Measurements from ENCODE around the gene KIAA0825.
"Not testable (repeated sequence)": the region's sequence is repeated elsewhere in the genome, so short reads cannot be mapped to it uniquely, and the experiment has no call there.

Gene KIAA0825

DNA sequence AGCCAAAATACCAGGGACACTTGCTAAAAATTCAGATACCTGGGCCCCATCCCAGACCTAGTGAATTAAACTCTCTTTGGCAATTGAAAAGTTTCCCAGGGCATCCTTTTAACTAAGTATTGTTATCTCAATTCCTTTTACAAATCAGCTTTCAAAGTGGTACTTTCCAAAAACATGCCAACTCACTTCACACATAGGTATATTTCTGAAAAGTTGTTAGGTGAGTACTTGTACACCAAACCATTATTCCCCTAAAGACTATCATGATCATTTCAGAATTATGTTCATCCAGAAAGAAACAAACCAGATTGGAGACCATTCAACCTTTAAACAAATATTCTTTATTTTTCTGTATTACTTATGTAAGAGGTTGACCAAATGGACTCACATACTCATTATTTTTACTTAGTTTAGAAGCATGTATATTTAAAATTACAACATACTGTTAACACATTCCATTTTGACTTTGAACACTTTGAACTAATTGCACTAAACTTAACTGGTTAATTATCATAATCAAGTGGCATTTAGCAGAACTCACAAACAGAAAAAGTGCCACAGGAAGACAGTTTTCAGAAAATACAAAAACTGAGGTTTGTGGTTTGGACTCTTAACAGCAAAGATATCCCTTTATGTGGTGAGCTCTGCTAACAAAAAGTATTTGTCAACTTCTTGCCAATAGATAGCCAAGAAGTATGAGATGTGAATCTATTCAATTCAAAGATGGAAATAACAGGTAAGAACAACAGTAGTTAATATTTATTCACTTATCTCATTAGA is 40.7 kb downstream of the KIAA0825 start:
- no peak for DNase-seq

DNA sequence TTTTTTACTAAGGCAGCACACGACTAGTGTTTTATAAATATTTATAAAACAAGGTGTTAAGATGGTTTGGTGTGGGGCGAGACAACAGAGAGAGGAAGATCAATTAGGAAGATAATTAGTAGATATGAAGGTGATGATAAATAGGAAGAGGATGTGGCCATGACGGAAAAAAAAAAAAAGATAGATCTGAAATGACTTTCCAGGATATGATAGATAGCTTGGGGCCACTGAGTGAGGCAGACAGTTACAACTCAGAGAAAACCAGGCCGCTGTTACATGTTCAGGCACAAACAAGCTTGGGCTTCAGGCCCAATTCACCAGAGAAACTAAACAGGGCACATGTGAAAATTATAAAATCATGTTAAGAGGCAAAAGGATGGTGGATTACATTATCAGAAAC is 43.2 kb downstream of the KIAA0825 start:
- DNase-seq = peak; percentile 5 to 8

DNA sequence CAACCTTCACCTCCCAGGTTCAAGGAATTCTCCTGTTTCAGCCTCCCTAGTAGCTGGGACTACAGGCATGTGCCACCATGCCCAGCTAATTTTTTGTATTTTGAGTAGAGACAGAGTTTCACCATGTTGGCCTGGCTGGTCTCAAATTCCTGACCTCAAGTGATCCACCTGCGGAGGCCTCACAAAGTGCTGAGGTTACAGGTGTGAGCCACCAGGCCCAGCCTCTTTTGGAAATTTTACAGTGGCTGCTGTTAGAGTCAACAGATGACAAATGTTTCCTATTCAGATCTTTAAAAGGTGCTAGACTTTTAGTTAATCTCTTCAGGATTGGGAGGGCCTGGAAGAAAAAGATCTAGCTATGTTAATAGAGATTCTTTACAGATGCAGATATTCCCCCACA is 45.1 kb downstream of the KIAA0825 start:
- DNase-seq = not testable (repeated sequence)

DNA sequence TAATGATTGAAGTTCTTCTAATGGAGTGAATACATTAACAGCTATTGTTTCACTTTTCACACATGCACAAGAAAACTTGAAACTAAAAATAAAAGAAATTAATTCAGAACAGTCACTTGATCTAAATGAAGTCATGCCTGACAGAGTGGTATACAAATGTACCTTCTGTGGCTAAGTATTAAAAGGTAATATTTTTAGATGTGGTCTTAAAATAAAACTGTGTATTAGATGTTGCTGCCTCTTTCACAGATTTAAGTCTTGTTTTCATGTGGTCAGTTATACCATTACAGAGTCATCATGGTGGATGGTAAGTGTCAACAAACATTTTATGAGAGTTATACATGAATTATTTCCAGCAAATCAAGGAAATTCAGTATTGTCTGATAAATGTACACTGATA is 47.0 kb downstream of the KIAA0825 start:
- no peak for DNase-seq

DNA sequence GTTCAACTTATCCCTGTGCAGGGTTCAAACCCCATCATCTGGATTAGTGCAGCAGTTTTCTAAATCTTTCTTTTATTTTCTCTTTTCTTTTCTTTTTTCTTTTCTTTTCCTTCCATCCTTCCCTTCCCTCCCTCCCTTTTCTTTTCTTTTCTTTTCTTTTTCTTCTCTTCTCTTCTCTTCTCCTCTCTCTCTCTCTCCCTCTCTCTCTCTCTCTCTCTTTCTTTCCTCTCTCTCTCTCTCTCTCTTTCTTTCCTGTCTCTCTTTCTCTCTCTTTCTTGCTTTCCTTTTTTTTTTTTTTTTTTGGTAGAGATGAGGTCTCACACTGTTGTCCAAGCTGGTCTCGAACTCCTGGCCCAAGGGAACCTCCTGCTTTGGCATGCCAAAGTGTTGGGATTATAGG is 53.6 kb downstream of the KIAA0825 start:
- no peak for DNase-seq

DNA sequence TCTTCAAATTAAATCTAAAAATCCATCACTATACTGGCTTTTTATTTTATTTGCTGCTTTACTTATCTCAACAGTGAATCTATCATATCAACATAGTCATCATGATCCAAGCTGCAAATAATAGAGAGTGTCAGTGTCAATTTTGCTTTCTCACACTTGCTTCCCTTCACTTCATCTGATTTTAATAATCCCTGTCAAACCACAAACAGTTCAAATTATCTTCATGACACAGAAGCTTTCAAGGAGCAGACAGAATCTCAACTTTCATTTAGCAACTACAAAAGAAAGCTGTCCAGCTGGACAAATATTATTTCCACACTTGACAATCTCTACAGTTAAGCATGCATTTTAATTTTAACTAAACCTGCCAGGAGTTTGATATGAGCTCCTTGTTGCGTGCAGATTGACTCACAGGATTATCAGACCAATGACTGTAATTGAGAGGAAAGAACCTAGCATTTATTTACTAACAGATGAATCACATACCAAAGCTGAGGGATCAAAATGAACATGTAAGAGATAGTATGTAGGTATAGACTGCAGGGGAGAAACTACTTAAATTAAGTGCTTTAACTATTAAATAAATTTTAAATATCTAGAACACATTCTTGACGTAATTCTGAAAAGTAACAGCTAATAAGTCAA is 56.0 kb downstream of the KIAA0825 start:
- DNase-seq = no peak

DNA sequence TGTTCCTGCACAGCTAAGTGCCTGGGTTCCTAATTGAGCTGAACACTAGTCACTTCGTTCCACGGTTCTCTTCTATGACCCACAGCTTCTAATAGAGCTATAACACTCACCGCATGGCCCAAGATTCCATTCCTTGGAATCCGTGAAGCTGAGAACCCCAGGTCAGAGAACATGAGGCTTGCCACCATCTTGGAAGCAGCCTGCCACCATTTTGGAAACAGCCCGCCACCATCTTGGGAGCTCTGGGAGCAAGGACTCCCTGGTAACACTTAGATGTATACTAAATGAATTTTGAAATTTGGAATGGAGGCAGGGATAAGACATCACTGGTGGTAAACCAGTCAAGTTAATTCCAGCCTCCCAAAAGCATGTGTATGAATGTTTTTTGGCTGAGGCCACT is 60.4 kb downstream of the KIAA0825 start:
- DNase-seq = no peak

DNA sequence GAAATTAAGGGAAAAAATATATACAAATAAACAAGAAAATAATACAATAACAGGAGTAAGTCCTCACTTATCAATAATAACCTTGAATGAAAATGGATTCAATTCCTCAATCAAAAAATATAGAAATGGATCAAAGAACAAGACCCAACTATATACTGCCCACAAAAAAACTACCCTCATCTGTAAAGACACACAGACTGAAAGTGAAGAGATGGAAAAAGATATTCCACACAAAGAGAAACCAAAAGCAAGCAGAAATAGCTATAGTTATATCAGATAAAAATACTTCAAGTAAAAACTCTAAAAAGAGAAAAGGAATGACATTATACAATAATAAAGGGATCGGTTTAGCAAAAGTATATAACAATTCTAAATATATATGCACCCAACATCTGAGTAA is 66.5 kb downstream of the KIAA0825 start:
- DNase-seq = no peak

DNA sequence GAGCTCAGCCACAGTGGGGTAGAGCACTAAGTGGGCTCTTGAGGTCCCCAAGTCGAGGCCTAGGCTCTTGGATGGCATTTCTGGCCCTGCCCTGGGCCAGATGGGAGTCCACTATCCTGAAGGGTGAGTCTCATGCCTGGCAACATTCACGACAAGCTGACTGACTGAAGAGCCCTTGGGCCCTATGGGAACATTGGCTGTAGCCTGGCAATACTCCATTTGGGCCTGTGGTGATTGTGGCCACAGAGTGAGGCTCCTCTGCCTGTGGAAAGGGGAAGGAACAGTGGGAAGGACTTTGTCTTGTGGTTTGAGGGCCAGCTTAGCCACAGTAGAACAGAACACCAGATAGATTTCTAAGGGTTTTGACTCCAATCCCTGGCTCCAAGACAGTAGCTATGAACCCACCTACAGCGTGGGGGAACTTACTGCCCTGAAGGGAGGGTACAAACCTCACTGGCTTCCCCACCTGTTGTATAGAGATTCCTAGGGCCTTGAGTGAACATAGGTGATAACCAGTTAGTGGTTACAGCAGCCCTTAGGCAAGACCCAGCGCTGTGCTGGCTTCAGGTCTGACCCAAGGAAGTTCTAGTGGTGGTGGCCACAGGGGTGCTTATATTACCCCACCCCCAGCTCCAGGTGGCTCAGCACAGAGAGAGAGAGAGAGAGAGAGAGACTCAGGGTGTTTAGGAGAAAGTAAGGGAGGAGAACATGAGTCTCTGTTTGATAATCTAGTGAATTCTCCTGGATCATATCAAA is 72.4 kb downstream of the KIAA0825 start:
- no peak for DNase-seq

DNA sequence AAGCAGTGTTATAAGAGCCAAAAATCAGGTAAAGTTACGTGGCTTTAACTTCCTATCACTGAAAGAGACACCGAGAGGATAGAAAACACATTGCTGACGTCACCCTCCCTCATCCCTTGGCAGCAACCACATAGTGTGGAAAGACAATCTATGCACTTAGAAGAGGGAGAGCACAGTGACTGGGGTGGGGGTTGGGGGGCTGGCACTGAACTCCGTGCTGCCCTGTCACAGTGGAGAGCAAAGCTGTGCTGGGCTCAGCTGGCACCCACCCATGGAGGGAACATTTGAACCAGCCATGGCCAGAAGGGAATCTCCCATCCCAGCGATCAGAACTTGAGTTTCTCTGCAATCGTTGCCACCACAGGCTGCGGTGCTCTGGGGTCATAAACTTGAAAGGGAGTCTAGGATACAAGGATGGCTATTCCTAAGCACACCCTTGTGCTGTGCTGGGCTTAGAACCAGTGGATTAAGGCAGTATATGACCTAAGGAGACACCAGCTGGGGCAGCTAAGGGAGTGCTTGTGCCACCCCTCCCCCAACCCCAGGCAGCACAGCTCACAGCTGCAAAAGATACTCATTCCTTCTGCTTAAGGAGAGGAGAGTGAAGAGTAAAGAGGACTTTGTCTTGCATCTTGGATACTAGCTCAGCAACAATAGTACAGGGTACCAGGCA is 73.4 kb downstream of the KIAA0825 start:
- no peak for DNase-seq

DNA sequence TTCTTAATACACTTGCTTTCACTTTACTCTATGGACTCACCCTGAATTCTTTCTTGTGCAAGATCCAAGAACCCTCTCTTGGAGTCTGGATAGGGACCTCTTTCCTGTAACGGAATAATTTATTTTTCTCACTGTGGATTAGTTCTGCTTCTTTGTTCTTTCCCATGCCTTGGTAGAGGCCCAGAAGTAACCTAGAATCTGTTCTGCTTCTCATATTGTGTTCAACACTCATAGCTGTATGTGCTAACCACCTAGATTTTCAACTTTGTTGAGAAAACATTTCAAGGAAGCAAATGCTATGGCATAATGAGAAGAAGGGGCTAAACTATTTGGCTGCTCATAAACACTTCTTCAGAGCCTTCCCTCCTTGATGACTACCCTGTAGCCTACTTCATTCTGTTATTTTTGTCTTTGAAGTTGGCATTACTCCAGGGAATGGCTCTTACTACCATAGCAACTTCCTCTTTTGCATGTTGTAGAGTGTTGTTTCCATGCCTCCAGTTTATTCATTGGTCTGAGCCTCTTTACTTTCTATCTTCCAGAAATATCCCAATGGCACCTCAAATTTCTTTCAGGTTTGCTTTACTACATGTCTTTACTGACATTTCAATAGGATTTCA is 74.3 kb downstream of the KIAA0825 start:
- DNase-seq = no peak

DNA sequence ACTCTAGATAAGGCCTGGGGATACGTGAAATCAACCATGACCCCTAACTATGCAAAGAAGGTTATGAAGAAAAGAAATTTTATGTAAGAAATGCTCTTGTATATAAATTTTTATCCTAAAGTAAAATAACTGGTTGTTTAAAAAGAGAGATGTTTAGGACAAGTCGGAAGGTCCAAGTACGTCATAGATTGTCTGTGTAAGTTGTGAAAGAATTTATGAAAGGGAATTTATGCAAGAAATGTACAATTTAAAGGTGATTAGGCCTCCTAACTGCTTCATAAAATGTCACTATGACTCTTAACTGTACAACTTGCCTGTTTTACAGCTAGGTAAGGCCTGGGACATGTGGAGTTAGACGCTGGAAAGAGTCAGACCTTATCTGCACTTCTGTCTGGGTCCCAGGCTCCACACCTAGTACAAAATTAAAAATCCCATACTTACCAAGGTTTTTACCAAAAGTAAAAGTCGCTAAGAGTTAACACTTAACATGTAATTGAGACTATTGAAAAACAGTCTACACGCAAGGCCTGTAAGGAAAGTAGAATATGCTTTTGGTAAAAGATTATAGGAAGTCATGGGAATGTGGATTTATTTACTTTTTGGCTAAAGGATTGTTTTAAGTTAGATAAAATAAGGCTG is 77.4 kb downstream of the KIAA0825 start:
- DNase-seq = no peak

DNA sequence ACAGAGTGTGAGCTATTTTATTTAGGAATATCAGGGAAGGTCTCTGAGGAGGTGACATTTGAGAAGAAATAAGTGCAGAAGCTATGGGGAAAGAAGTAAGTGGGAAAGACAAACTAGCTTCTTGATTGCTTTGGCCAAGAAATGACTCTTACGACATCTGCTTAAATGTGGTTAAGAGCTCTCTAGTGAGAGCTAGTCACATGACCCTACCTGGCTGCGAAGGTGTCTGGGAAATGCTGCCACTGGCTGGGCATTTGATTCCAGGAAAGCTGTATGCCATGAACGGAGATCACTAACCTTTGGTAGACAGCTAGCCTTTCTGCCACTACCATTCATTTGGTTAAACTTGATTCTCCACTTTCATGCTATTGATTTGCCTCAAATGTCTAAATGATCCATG is 80.1 kb downstream of the KIAA0825 start:
- DNase-seq = no peak

DNA sequence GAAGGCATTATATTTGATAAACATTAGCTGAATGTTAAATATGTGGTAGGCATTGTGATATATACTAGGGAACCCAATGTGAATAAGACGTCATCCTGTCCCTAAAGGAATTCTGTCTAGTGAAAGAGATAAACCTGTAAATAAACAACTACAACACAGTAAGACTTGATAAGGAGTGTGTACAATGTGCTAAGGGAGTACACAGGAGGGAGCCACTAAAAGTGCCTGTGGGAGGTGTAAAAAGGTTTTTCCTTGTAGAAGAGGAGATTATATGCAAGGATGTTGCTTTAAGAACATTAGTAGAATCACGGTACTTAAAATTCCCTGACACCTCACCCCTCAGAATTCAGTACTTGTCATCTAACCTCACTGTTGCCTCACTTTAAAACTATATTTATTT is 91.7 kb downstream of the KIAA0825 start:
- DNase-seq = no peak

DNA sequence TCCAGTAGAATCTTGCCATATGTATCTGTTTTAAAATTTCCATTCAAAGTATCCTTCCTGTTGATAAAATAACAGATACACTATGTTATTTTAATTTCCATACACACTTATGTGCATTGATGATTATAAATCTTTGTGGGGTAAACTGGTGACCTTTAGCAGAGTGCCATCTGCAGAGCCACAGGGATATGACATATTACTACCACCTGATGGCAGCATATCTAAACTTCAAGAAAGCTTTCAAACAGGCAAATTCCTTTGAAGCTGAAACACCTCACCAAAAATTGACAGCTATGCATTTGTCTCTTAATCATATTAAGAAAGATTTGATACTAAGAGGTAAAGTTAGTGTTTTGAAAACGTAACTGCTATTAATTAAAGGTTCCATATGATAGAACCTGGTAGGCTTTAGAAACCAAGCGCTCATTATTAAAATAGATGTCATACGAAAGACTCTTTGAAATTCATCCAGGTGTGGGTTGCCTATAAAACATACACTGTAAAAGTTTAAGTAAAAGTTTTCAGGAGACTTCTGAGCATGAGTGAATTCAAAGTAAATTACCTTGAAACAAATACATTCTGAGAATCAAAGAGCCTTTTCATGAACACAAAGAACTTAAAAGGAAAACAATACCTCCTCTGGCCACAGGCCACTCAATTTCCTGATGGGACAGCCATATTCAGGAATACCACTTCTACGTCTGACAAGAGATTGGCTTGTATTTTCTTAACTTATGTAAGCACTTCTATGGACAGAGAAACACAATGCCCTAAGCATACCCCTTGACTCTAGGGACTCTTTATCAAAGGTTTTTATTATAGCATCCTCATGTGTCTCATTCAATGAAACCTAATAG is 93.3 kb downstream of the KIAA0825 start:
- DNase-seq = peak in 1 of 2 donors; percentile 3

DNA sequence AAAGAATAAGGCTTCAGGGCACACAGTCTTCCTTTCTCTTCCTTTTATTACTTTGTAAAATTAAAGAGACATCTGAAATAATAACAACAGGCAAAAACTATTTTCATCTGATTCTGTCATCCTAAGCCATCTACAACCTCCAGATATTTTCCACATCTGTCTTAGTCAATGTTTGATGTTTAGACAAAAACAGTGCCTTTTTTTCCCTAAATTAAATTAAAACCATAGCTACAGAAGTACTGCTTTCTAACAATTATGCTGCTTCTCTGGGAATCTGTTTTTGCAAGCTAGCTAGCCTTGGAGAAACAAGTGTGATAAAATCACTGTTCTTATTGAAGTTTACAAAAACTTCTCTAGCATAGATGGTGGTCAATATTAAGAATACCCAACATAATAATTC is 95.4 kb downstream of the KIAA0825 start:
- DNase-seq = no peak

DNA sequence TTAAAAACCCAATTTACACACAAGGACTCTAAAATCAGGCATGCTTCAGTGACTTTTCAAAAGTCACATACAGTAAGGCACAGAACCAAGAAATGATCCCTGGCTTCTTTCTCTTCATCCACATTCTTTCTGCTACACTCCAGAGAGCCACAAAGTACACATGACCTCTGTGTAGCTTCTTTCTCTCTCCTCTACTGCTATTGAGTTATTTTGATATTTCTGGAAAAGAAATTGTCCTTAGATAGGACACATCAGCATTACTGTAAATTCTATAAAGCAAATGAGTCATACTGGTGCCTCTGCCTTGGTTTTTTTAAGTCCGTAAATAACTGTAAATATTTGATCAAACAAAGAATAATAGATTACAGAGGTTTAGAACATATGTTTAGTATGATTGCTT is 96.3 kb downstream of the KIAA0825 start:
- DNase-seq = no peak

DNA sequence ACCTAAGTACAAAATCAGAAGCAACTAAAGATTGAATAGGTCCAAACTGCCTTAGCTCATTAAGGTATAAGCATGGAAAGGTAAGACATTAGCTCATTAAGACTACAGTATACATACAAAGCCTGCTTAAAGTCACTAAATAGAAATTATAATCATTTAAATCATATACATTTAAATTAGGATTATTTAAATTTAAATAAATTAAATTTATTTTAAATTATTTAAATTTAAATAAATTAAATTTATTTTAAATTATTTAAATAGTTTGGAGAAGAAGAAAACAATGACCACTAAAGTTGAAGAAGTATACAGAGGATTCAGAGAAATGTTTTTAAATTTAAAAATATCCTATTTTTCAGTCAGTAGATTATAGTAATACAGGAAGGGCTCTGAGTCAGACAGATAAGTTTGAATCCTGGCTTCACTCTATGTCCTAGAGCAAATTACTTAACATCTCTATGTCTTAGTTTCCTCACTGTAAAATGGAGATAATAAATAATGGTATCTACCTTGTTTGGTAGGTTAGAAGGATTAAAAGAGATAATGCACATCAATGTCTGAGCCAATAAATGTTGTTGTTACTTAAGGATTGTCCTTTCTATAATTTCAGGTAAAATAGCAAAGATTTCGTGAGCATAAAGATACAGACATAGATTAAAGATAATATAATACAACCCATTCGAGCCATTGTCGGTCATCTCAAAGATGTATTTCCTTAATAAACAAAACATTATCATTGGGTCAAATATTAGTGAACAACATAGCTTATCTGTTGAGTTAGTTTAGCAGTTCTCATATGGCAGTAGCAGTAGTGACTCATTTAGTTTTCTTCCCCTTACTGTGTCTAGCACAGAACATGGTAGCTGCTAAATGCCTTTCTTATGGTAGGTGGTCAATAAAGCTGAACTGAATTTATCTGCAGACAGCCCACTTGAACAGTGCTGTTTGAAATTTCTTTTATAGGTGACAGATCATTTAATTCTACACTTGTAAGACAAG is 100.6 kb downstream of the KIAA0825 start:
- no peak for DNase-seq

DNA sequence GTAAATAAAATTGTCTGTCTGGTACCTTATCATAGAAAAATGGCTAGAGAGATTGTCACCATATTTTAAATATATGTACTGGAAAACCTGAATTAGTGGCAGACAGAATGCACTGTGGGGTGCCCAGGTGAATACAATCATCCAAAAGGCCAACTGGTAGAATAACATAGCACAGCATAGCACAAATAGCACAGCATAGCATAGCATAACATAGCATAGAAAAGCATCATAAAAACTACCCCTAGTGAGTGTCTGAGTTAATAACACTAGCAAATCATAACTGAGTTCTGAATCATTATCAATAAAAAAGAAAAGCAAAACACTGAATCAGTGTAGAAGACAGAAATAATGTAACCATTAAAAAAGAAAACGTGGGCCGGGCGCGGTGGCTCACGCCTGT is 102.3 kb downstream of the KIAA0825 start:
- no peak for DNase-seq

All from activated CD4-positive, alpha-beta T cell treated with anti-CD3 and anti-CD28 coated beads for 4 hours (primary cell).